Activated CD8-positive, alpha-beta memory T cell treated with anti-CD3 and anti-CD28 coated beads for 36 hours (primary cell): ENCODE data around the gene PTPRD. TPM values are rescaled to one million over a fixed set of nuclear protein-coding genes. Genes with fewer than 3 reads are reported as not detected.
"Not testable (repeated sequence)": the region's sequence is repeated elsewhere in the genome, so short reads cannot be mapped to it uniquely, and the experiment has no call there.

ENCODE experiments used
- CTCF ChIA-PET: fragments of 350-600 bp; sonication (Branson Sonifier 250); formaldehyde crosslinking; loops from one replicate; lab custom pipeline; 2021; ENCODE audit warnings: antibody characterized with exemption; lab: Charles Lee
- POLR2A ChIA-PET: fragments of 350-600 bp; sonication (Branson Sonifier 250); formaldehyde crosslinking; loops from one replicate; lab custom pipeline; 2021; ENCODE audit warnings: antibody characterized with exemption; lab: Charles Lee
- total RNA-seq, 2 experiments: library from RNA; stranded (reverse); gene quantifications; one replicate each; pipeline ENCODE4 v1.2.3, GENCODE V29; 2021

PTPRD gene
- total RNA-seq, 2 experiments from 2014 or later = 0.10 to 0.15 TPM

GRCh38 chr9:10512144-10512543 is 100.7 kb downstream of the PTPRD start:
- CTCF ChIA-PET = no interaction called here
- POLR2A ChIA-PET = no interaction called here

GRCh38 chr9:10488937-10489336 is 123.9 kb downstream of the PTPRD start:
- ChIA-PET POLR2A (no interaction called here), CTCF (no interaction called here)

GRCh38 chr9:10479172-10479571 is 133.6 kb downstream of the PTPRD start:
- ChIA-PET CTCF (no interaction called here), POLR2A (no interaction called here)

- CTCF ChIA-PET, POLR2A ChIA-PET: not testable (repeated sequence)
Observed at GRCh38 chr9:10449201-10449617, 163.6 kb downstream of the PTPRD start.

GRCh38 chr9:10447036-10447435 is 165.8 kb downstream of the PTPRD start:
- CTCF ChIA-PET = no interaction called here

DNA sequence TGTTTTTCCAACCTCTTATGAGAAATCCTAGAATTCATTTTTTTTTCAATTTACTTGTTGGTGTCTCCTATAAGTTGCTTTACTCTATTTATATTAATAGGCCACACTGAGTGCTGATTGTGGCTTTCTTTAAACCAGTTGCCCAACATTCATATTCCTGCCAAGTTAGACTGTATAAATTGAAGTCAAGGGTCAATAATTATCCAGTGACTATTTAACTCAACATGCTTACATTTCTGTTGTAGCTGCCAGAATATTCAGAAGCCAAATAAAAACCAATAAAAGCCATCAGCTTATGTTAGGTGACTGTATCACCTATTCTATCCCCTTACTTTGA is 169.0 kb downstream of the PTPRD start:
- ChIA-PET POLR2A (no interaction called here), CTCF (no interaction called here)

More at GRCh38 chr9:10447036-10447435, 165.8 kb downstream of the PTPRD start:
- POLR2A ChIA-PET = no interaction called here

GRCh38 chr9:10443181-10443867 is 169.5 kb downstream of the PTPRD start:
- POLR2A ChIA-PET = no interaction called here
- CTCF ChIA-PET = no interaction called here

DNA sequence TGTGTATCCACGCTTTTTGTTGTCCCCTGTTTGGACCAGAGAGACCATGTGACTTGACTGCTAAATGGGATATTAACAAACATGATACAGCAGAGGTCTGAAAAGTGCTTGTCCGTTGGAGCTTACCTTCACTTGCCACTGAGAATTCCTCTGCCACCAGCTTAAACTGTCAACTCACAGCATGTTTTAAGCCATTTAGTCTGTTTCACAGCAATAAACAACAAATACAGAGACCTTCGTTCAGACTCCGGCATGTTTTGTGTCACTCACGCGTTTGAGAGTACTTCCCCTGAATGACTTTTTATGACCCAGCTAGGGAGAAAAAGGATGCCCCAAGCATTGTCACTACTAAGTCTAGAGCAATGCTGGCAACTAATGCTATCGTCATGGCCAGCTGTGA is 173.8 kb downstream of the PTPRD start:
- CTCF ChIA-PET = no interaction called here
- POLR2A ChIA-PET = no interaction called here

DNA sequence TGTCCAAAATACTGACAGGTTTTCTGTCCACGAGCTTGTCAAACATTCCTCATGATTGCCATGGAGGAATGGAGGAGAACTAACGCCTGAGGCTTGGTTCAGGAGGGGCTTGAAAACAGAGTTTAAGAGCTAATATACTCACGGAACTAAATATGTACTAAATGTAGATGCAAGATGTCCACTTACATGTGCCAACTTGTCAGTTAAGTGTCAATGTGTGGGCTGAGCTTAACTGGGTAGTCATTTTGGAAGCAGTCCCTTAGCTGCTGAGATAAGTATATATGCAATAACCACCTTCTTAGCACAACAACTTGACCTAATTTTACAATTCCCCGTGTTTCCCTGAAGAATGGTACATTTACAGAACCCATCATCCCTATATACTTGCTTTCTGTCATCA is 176.0 kb downstream of the PTPRD start:
- CTCF ChIA-PET = no interaction called here
- POLR2A ChIA-PET = no interaction called here

GRCh38 chr9:10434412-10434811 is 178.4 kb downstream of the PTPRD start:
- POLR2A ChIA-PET = no interaction called here
- CTCF ChIA-PET = no interaction called here

GRCh38 chr9:10411272-10411671 is 201.5 kb downstream of the PTPRD start:
- ChIA-PET CTCF (no interaction called here), POLR2A (no interaction called here)

- CTCF ChIA-PET = no interaction called here
- POLR2A ChIA-PET = no interaction called here
Observed at GRCh38 chr9:10403283-10403682, 209.5 kb downstream of the PTPRD start.

- ChIA-PET CTCF (no interaction called here), POLR2A (no interaction called here)
Observed at GRCh38 chr9:10396615-10397014, 216.2 kb downstream of the PTPRD start.

- POLR2A ChIA-PET = no interaction called here
- CTCF ChIA-PET = no interaction called here
Observed at GRCh38 chr9:10387282-10387681, 225.5 kb downstream of the PTPRD start.

DNA sequence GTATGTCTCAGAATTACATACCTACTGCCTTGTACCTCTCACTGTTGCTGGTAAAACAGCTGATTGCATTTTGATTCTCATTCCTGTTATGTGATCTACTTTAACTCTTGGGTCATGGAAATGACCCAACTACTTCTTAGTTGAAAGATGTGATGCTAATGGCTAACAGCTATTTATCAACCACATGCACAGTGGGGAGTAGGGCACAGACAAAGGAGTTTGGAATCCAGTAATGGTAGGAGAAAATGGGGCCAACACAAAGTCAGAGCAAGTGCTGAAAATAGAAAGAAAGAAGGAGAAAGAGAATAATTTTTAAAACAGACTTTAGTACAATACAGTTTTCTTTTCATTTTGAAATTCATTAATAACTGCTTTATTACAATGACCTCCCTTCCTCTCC is 241.0 kb downstream of the PTPRD start:
- POLR2A ChIA-PET = no interaction called here

GRCh38 chr9:10366171-10366779 is 246.5 kb downstream of the PTPRD start:
- ChIA-PET CTCF (no interaction called here), POLR2A (no interaction called here)

More for the DNA sequence above, 241.0 kb downstream of the PTPRD start:
- CTCF ChIA-PET = no interaction called here

- ChIA-PET CTCF (no interaction called here), POLR2A (no interaction called here)
Observed at GRCh38 chr9:10354591-10354990, 258.2 kb downstream of the PTPRD start.

- CTCF ChIA-PET, POLR2A ChIA-PET: not testable (repeated sequence)
Observed at GRCh38 chr9:10345621-10346020, 267.2 kb downstream of the PTPRD start.

DNA sequence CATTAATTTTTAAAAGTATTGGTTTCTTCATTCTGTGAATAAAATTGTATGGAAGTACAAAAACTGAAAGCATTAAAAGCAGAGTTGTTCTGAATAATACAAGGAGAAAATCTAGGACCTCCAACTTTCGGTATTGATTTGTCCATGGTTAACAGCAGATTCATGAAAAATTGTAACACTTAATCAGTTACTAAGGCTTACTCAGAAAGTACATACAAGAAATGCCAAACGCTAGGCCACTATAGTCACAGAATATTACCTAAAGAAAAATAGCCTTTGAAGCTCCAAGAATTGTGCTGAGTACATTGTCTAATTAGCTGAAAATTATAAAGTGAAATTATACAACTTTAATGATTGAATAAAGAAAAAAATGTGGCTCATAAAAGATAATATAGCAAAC is 271.7 kb downstream of the PTPRD start:
- ChIA-PET CTCF (no interaction called here), POLR2A (no interaction called here)

- POLR2A ChIA-PET = no interaction called here
- CTCF ChIA-PET = no interaction called here
Observed at GRCh38 chr9:10339152-10339551, 273.6 kb downstream of the PTPRD start.

- ChIA-PET POLR2A (no interaction called here), CTCF (no interaction called here)
Observed at GRCh38 chr9:10331157-10331556, 281.6 kb downstream of the PTPRD start.

GRCh38 chr9:10282084-10282483 is 330.7 kb downstream of the PTPRD start:
- POLR2A ChIA-PET = no interaction called here

More at GRCh38 chr9:10282084-10282483, 330.7 kb downstream of the PTPRD start:
- CTCF ChIA-PET = no interaction called here
